Stimulated activated CD8-positive, alpha-beta memory T cell treated with anti-CD3 and anti-CD28 coated beads, Interleukin-7, amount 100 ng/mL, for 24 hours (primary cell): ENCODE data around the gene DNAH1.
"Not testable (repeated sequence)": the region's sequence is repeated elsewhere in the genome, so short reads cannot be mapped to it uniquely, and the experiment has no call there.

Experiments used
- DNase-seq: peaks from one replicate; pipeline ENCODE4 v3.0.0-alpha.2; 2020; ENCODE audit warnings: low read depth

Gene DNAH1

GRCh38 chr3:52338131-52338530 is 22.0 kb downstream of the DNAH1 start:
- DNase-seq = not testable (repeated sequence)

GRCh38 chr3:52339612-52340011 is 23.5 kb downstream of the DNAH1 start:
- DNase-seq = no peak

- no peak for DNase-seq
These were observed 25.0 kb downstream of the DNAH1 start for GRCh38 chr3:52341123-52341522.

- DNase-seq = no peak
These were observed 28.0 kb downstream of the DNAH1 start for GRCh38 chr3:52343946-52344600.

GRCh38 chr3:52345521-52346109 is 29.5 kb downstream of the DNAH1 start:
- no peak for DNase-seq

GRCh38 chr3:52346623-52347530 is 30.8 kb downstream of the DNAH1 start:
- no peak for DNase-seq

GRCh38 chr3:52347716-52348635 is 31.9 kb downstream of the DNAH1 start:
- no peak for DNase-seq

GRCh38 chr3:52349131-52349530 is 33.0 kb downstream of the DNAH1 start:
- DNase-seq = no peak

- DNase-seq = no peak
These were observed 33.7 kb downstream of the DNAH1 start for GRCh38 chr3:52349611-52350395.

GRCh38 chr3:52350416-52350815 is 34.3 kb downstream of the DNAH1 start:
- DNase-seq = no peak

GRCh38 chr3:52350981-52351761 is 35.1 kb downstream of the DNAH1 start:
- no peak for DNase-seq

- DNase-seq = no peak
These were observed 35.7 kb downstream of the DNAH1 start for GRCh38 chr3:52351762-52352368.

GRCh38 chr3:52352566-52352965 is 36.4 kb downstream of the DNAH1 start:
- no peak for DNase-seq

- no peak for DNase-seq
These were observed 37.3 kb downstream of the DNAH1 start for GRCh38 chr3:52353291-52353855.

GRCh38 chr3:52354676-52355075 is 38.6 kb downstream of the DNAH1 start:
- DNase-seq = no peak

GRCh38 chr3:52355526-52355925 is 39.4 kb downstream of the DNAH1 start:
- no peak for DNase-seq

GRCh38 chr3:52356126-52356525 is 40.0 kb downstream of the DNAH1 start:
- no peak for DNase-seq

- DNase-seq = no peak
These were observed 41.3 kb downstream of the DNAH1 start for GRCh38 chr3:52357151-52358080.
